CD8-positive, alpha-beta memory T cell (primary cell): ENCODE results near the gene MORN1. TPM values are rescaled to one million over a fixed set of nuclear protein-coding genes. Genes with fewer than 3 reads are reported as not detected.
"Not testable (repeated sequence)": the region's sequence is repeated elsewhere in the genome, so short reads cannot be mapped to it uniquely, and the experiment has no call there.

ENCODE experiments used
- CTCF ChIA-PET: fragments of 350-600 bp; sonication (Branson Sonifier 250); formaldehyde crosslinking; loops from one replicate; lab custom pipeline; 2021; ENCODE audit warnings: antibody characterized with exemption; lab: Charles Lee
- POLR2A ChIA-PET: fragments of 350-600 bp; sonication (Branson Sonifier 250); formaldehyde crosslinking; loops from one replicate; lab custom pipeline; 2021; ENCODE audit warnings: antibody characterized with exemption; lab: Charles Lee
- DNase-seq, 5 donors: peaks; one replicate each; pipeline versions ENCODE4 v3.0.0 to v3.0.0-alpha.2; 2020 to 2022; ENCODE audit warnings: mixed read lengths in 1 of 5
- H3K27ac ChIP-seq: one replicate; pipeline ENCODE4 v1.7.0; 2013; ENCODE audit warnings: low read depth, mild to moderate bottlenecking, low read length, moderate library complexity
- H3K27me3 ChIP-seq: 2 replicates; pipeline ENCODE4 v1.7.0; 2013; ENCODE audit warnings: low read length, mild to moderate bottlenecking; ENCODE audit not compliant: insufficient read depth, poor library complexity, severe bottlenecking
- H3K36me3 ChIP-seq: 2 replicates; pipeline ENCODE4 v1.7.0; 2013; ENCODE audit warnings: mild to moderate bottlenecking, low read length, moderate library complexity; ENCODE audit not compliant: insufficient read depth
- H3K4me1 ChIP-seq: 2 replicates; pipeline ENCODE4 v1.7.0; 2013; ENCODE audit warnings: mild to moderate bottlenecking, low read length, moderate library complexity; ENCODE audit not compliant: insufficient read depth
- H3K4me3 ChIP-seq: 2 replicates; pipeline ENCODE4 v1.7.0; 2013; ENCODE audit warnings: mild to moderate bottlenecking, low read length
- H3K9me3 ChIP-seq: 2 replicates; pipeline ENCODE4 v1.7.0; 2013; ENCODE audit warnings: mild to moderate bottlenecking, low read length
- H3K27ac Mint-ChIP-seq, 8 donors: one replicate each; pipeline ENCODE4 v1.8.0; 2020 to 2021; ENCODE audit warnings: mixed read lengths in 8 of 8, mild to moderate bottlenecking in 6 of 8, inconsistent platforms in 3 of 8, moderate library complexity in 3 of 8
- H3K27me3 Mint-ChIP-seq, 2 donors: one replicate each; pipeline ENCODE4 v1.8.0; 2020 to 2021; ENCODE audit warnings: mixed read lengths in 2 of 2, mild to moderate bottlenecking in 1 of 2, moderate library complexity in 1 of 2
- H3K36me3 Mint-ChIP-seq, 3 donors: one replicate each; pipeline ENCODE4 v1.8.0; 2020 to 2021; ENCODE audit warnings: mixed read lengths in 3 of 3, inconsistent platforms in 1 of 3, mild to moderate bottlenecking in 1 of 3
- H3K4me1 Mint-ChIP-seq, 3 donors: one replicate each; pipeline ENCODE4 v1.8.0; 2020 to 2021; ENCODE audit warnings: mixed read lengths in 3 of 3, inconsistent platforms in 1 of 3, mild to moderate bottlenecking in 1 of 3
- H3K4me3 Mint-ChIP-seq, 7 donors: one replicate each; pipeline ENCODE4 v1.8.0; 2020 to 2021; ENCODE audit warnings: mixed read lengths in 7 of 7, mild to moderate bottlenecking in 6 of 7, moderate library complexity in 4 of 7, inconsistent platforms in 2 of 7
- H3K9me3 Mint-ChIP-seq, 5 donors: one replicate each; pipeline ENCODE4 v1.8.0; 2020 to 2022; ENCODE audit warnings: mixed read lengths in 5 of 5, mild to moderate bottlenecking in 3 of 5, moderate library complexity in 2 of 5, inconsistent platforms in 1 of 5
- polyA plus RNA-seq: library from polyadenylated mRNA; unstranded; fragments of 300-500 nt; fragmentation: Illumina TruSeq; gene quantifications from one replicate; pipeline ENCODE4 v1.2.3, GENCODE V29; 2021
- total RNA-seq, 2 experiments: library from RNA; stranded (reverse); gene quantifications; one replicate each; pipeline ENCODE4 v1.2.3, GENCODE V29; 2021

Gene MORN1
- total and polyA plus RNA-seq, 3 experiments from 2014 or later, result 3.3 to 10.4 (median 9.4) TPM

- no peak overlapping the region for H3K27ac Mint-ChIP-seq
- H3K4me1 Mint-ChIP-seq, result no peaks in the 10 kb centered on the region
- CTCF ChIA-PET, result no interaction called here
These were observed 60.7 kb downstream of the MORN1 start for GRCh38 chr1:2330519-2331199.

GRCh38 chr1:2330035-2330434, 61.3 kb downstream of the MORN1 start:
- Mint-ChIP-seq H3K9me3 (no peaks in the 10 kb centered on the region), H3K27me3 (peaks cover 5 to 8% of the 10 kb centered on the region in 2 donors), H3K4me3 (no peak overlapping the region), H3K4me1 (no peaks in the 10 kb centered on the region), H3K36me3 (peaks cover 0 to 3% (median 0%) of the 10 kb centered on the region in 3 donors), H3K27ac (no peak overlapping the region)
- Histone ChIP-seq H3K36me3 (no peaks in the 10 kb centered on the region), H3K27me3 (no peaks in the 10 kb centered on the region), H3K4me1 (no peaks in the 10 kb centered on the region), H3K9me3 (no peaks in the 10 kb centered on the region), H3K27ac (no peak overlapping the region), H3K4me3 (no peak overlapping the region)
- no peak for DNase-seq
- ChIA-PET CTCF (no interaction called here), POLR2A (no interaction called here)

More at GRCh38 chr1:2330519-2331199, 60.7 kb downstream of the MORN1 start:
- Mint-ChIP-seq H3K36me3 (peaks cover 0 to 3% (median 0%) of the 10 kb centered on the region in 3 donors), H3K4me3 (no peak overlapping the region), H3K9me3 (no peaks in the 10 kb centered on the region), H3K27me3 (peaks cover 5 to 8% of the 10 kb centered on the region in 2 donors)
- Histone ChIP-seq H3K4me1 (no peaks in the 10 kb centered on the region), H3K4me3 (no peak overlapping the region), H3K27me3 (no peaks in the 10 kb centered on the region), H3K36me3 (no peaks in the 10 kb centered on the region), H3K27ac (no peak overlapping the region), H3K9me3 (no peaks in the 10 kb centered on the region)
- DNase-seq, result no peak
- POLR2A ChIA-PET, result no interaction called here

- Mint-ChIP-seq H3K4me1 (no peaks in the 10 kb centered on the region), H3K27me3 (peaks cover 5 to 8% of the 10 kb centered on the region in 2 donors), H3K9me3 (no peaks in the 10 kb centered on the region), H3K27ac (peak overlapping the region in 1 of 8 donors; percentile 63), H3K4me3 (no peak overlapping the region), H3K36me3 (peaks cover 0 to 3% (median 0%) of the 10 kb centered on the region in 3 donors)
- ChIA-PET POLR2A (no interaction called here), CTCF (no interaction called here)
- no peak for DNase-seq
- H3K36me3 ChIP-seq, result no peaks in the 10 kb centered on the region
- no peaks in the 10 kb centered on the region for H3K9me3 ChIP-seq
- no peak overlapping the region for H3K4me3 ChIP-seq
- H3K27me3 ChIP-seq, result no peaks in the 10 kb centered on the region
- H3K4me1 ChIP-seq, result no peaks in the 10 kb centered on the region
- no peak overlapping the region for H3K27ac ChIP-seq
These were observed 62.5 kb downstream of the MORN1 start for GRCh38 chr1:2328676-2329455.

- POLR2A ChIA-PET, result interaction anchor here (0.8 kb wide), 1 partner anchor 11 kb away, joined by 3 read pairs; no protein-coding TSS in a partner anchor
These were observed 63.5 kb downstream of the MORN1 start for GRCh38 chr1:2327841-2328240.

GRCh38 chr1:2327162-2327561, 64.2 kb downstream of the MORN1 start:
- H3K36me3 Mint-ChIP-seq, H3K9me3 Mint-ChIP-seq, POLR2A ChIA-PET, H3K4me1 ChIP-seq, H3K4me3 ChIP-seq, H3K9me3 ChIP-seq, CTCF ChIA-PET, H3K27me3 Mint-ChIP-seq, H3K27ac ChIP-seq, H3K36me3 ChIP-seq, H3K4me3 Mint-ChIP-seq, H3K27me3 ChIP-seq, DNase-seq, H3K4me1 Mint-ChIP-seq: not testable (repeated sequence)
- peak overlapping the region in 5 of 8 donors; percentile 55 to 89 (median 73) for H3K27ac Mint-ChIP-seq

More at GRCh38 chr1:2327841-2328240, 63.5 kb downstream of the MORN1 start:
- no peak overlapping the region for H3K4me3 ChIP-seq
- no peaks in the 10 kb centered on the region for H3K27me3 ChIP-seq
- Mint-ChIP-seq H3K36me3 (peaks cover 0 to 3% (median 0%) of the 10 kb centered on the region in 3 donors), H3K9me3 (no peaks in the 10 kb centered on the region), H3K4me1 (no peaks in the 10 kb centered on the region), H3K27ac (no peak overlapping the region), H3K27me3 (peaks cover 5 to 8% of the 10 kb centered on the region in 2 donors), H3K4me3 (no peak overlapping the region)
- CTCF ChIA-PET, result no interaction called here
- no peaks in the 10 kb centered on the region for H3K4me1 ChIP-seq
- H3K9me3 ChIP-seq, result no peaks in the 10 kb centered on the region
- no peaks in the 10 kb centered on the region for H3K36me3 ChIP-seq
- H3K27ac ChIP-seq, result no peak overlapping the region
- DNase-seq, result no peak

- Histone ChIP-seq H3K27me3 (peaks cover 5% of the 10 kb centered on the region), H3K4me1 (no peaks in the 10 kb centered on the region), H3K9me3 (no peaks in the 10 kb centered on the region), H3K36me3 (no peaks in the 10 kb centered on the region), H3K4me3 (no peak overlapping the region), H3K27ac (no peak overlapping the region)
- DNase-seq, result no peak
- H3K9me3 Mint-ChIP-seq, result no peaks in the 10 kb centered on the region
- H3K27ac Mint-ChIP-seq, result peak overlapping the region in 1 of 8 donors; percentile 29
- H3K36me3 Mint-ChIP-seq, result peaks cover 0 to 3% (median 0%) of the 10 kb centered on the region in 3 donors
- peaks cover 5 to 8% of the 10 kb centered on the region in 2 donors for H3K27me3 Mint-ChIP-seq
- ChIA-PET POLR2A (no interaction called here), CTCF (no interaction called here)
- H3K4me1 Mint-ChIP-seq, result no peaks in the 10 kb centered on the region
- H3K4me3 Mint-ChIP-seq, result no peak overlapping the region
These were observed 64.8 kb downstream of the MORN1 start for GRCh38 chr1:2326524-2326923.

GRCh38 chr1:2324553-2325366, 66.6 kb downstream of the MORN1 start:
- peaks cover 5% of the 10 kb centered on the region for H3K27me3 ChIP-seq
- H3K36me3 Mint-ChIP-seq, result peaks cover 0 to 3% (median 0%) of the 10 kb centered on the region in 3 donors
- peaks cover 5% of the 10 kb centered on the region in 2 donors for H3K27me3 Mint-ChIP-seq
- no peak overlapping the region for H3K27ac ChIP-seq
- no peaks in the 10 kb centered on the region for H3K4me1 Mint-ChIP-seq
- H3K9me3 ChIP-seq, result no peaks in the 10 kb centered on the region
- no peak for DNase-seq
- H3K4me3 ChIP-seq, result no peak overlapping the region
- no peak overlapping the region for H3K4me3 Mint-ChIP-seq
- peak overlapping the region in 5 of 8 donors; percentile 13 to 89 (median 85) for H3K27ac Mint-ChIP-seq
- no peaks in the 10 kb centered on the region for H3K4me1 ChIP-seq
- ChIA-PET POLR2A (no interaction called here), CTCF (no interaction called here)
- H3K36me3 ChIP-seq, result no peaks in the 10 kb centered on the region
- no peaks in the 10 kb centered on the region for H3K9me3 Mint-ChIP-seq
